ENCODE measurements around the gene SUDS3. TPM values are rescaled to one million over a fixed set of nuclear protein-coding genes. Genes with fewer than 3 reads are reported as not detected.

Gene SUDS3
- total RNA-seq, 1 experiment from 2014 or later: 50.5 TPM

- no TSS peak for BruUV-seq (replicated peaks)
- H3K27me3 Mint-ChIP-seq (ENCODE audit: unreplicated experiment): no peaks in the 10 kb centered on the region
- intact Hi-C loops (cut with micrococcal nuclease; ENCODE audit: unreplicated experiment): loop anchor here (2.0 to 5.0 kb wide), 3 partner anchors 21 to 175 kb away; no protein-coding TSS in a partner anchor
- H3K36me3 Mint-ChIP-seq (ENCODE audit: insufficient read depth, unreplicated experiment): peaks cover 25% of the 10 kb centered on the region
- H3K4me1 Mint-ChIP-seq (ENCODE audit: low read depth, unreplicated experiment): peaks cover 24% of the 10 kb centered on the region
- H3K9me3 Mint-ChIP-seq (ENCODE audit: low read depth, unreplicated experiment): no peaks in the 10 kb centered on the region
- DNase-seq: peak; percentile 58
- peak overlapping the region; percentile 93 for H3K27ac Mint-ChIP-seq (ENCODE audit: unreplicated experiment)
- peak overlapping the region; percentile 74 for H3K4me3 Mint-ChIP-seq (ENCODE audit: low read depth, unreplicated experiment)
- CTCF ChIA-PET: interaction anchor here (0.7 to 2.7 kb wide), 7 partner anchors 16 to 249 kb away, joined by 3 to 12 read pairs (median 3); partner anchors contain the start of genes SUDS3 and TAOK3
- TF ChIP-seq CTCF (IDR thresholded peaks at IDR 0.05; ENCODE audit: unreplicated experiment): no peak
Observed at GRCh38 chr12:118357257-118358007, 18.9 kb upstream of the SUDS3 start.

DNA sequence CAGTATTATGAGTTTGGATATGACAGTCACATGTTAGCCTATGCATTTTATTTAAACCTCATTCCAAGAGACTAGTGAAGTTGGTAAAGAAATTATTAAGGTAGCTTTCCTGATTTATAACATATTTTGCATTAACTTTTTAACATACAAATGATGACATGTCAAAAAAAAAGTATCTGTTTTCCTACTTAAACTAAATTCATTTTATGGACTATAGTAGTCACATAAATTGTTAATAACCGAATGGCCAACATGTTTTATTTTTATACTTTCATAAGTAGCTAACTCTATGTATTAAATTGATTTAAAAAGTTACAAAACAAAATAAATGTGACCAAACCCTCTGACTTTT lies 18.4 kb upstream of the SUDS3 start:
- no TSS peak for BruUV-seq (replicated peaks)
- Mint-ChIP-seq H3K36me3 (ENCODE audit: insufficient read depth, unreplicated experiment) (peaks cover 25% of the 10 kb centered on the region), H3K4me3 (ENCODE audit: low read depth, unreplicated experiment) (peak overlapping the region; percentile 74), H3K27ac (ENCODE audit: unreplicated experiment) (peak overlapping the region; percentile 93), H3K27me3 (ENCODE audit: unreplicated experiment) (no peaks in the 10 kb centered on the region), H3K4me1 (ENCODE audit: low read depth, unreplicated experiment) (peaks cover 24% of the 10 kb centered on the region), H3K9me3 (ENCODE audit: low read depth, unreplicated experiment) (no peaks in the 10 kb centered on the region)
- CTCF ChIA-PET: interaction anchor here (0.7 to 2.7 kb wide), 4 partner anchors 15 to 249 kb away, joined by 3 to 12 read pairs (median 3); partner anchors contain the start of gene TAOK3
- TF ChIP-seq CTCF (IDR thresholded peaks at IDR 0.05; ENCODE audit: unreplicated experiment): no peak
- no peak for DNase-seq
- intact Hi-C loops (cut with micrococcal nuclease; ENCODE audit: unreplicated experiment): loop anchor here (5.0 kb wide), 1 partner anchor 176 kb away; no protein-coding TSS in a partner anchor

DNA sequence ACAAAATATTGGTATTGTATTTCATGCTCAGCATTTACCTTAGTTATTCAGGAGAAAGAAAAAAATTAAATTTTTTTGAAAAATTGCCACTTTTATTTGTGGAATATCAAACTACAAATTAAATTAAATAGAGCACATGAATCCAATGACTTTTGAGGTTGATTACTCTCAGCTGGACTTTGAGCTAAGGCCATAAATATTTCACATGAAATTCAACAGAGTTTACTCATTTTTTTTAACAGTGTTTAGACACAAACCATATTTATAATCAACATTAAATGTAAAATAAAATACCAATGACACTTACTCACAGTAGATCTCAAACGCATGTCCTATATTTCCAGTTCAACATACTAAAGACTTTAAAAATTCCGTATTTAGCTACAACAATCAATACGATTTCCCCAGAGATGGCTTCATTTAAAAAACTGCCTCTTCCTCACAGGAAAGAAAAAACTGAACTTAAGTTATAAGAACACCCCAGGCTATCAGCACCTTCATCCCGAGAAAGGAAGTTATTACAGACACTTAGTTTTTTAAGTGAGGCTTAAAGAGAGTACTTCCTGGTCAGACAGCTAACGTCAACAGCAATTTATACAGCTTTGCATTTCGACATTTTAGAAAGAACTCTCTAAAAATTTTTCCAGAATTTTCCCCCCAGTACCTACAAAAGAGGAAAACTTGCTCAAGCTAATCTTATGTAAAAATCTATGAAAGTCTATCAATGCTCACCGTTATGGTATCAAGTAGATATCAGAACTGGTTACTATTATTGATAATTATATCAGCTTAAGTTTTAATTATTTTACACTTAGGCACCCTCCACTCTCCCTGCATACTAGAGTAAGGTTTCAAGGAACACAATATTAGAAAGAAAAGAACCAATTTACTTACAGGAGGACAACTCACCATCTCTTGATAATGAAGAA lies 17.5 kb upstream of the SUDS3 start:
- no peaks in the 10 kb centered on the region for H3K27me3 Mint-ChIP-seq (ENCODE audit: unreplicated experiment)
- TSS peak; percentile 67 for BruUV-seq (replicated peaks)
- H3K4me1 Mint-ChIP-seq (ENCODE audit: low read depth, unreplicated experiment): peaks cover 24% of the 10 kb centered on the region
- H3K9me3 Mint-ChIP-seq (ENCODE audit: low read depth, unreplicated experiment): no peaks in the 10 kb centered on the region
- intact Hi-C loops (cut with micrococcal nuclease; ENCODE audit: unreplicated experiment): loop anchor here (5.0 kb wide), 1 partner anchor 177 kb away; no protein-coding TSS in a partner anchor
- peak overlapping the region; percentile 74 for H3K4me3 Mint-ChIP-seq (ENCODE audit: low read depth, unreplicated experiment)
- CTCF ChIA-PET: interaction anchor here (0.6 to 2.7 kb wide), 3 partner anchors 14 to 215 kb away, joined by 3 to 12 read pairs (median 12); partner anchors contain the start of genes SUDS3 and TAOK3
- no peak for TF ChIP-seq CTCF (IDR thresholded peaks at IDR 0.05; ENCODE audit: unreplicated experiment)
- H3K36me3 Mint-ChIP-seq (ENCODE audit: insufficient read depth, unreplicated experiment): peaks cover 25% of the 10 kb centered on the region
- peak overlapping the region; percentile 93 for H3K27ac Mint-ChIP-seq (ENCODE audit: unreplicated experiment)
- DNase-seq: no peak

GRCh38 chr12:118359541-118359915 lies 16.8 kb upstream of the SUDS3 start:
- Mint-ChIP-seq H3K36me3 (ENCODE audit: insufficient read depth, unreplicated experiment) (peaks cover 25% of the 10 kb centered on the region), H3K27me3 (ENCODE audit: unreplicated experiment) (no peaks in the 10 kb centered on the region), H3K4me3 (ENCODE audit: low read depth, unreplicated experiment) (peak overlapping the region; percentile 74), H3K4me1 (ENCODE audit: low read depth, unreplicated experiment) (peaks cover 24% of the 10 kb centered on the region), H3K27ac (ENCODE audit: unreplicated experiment) (peak overlapping the region; percentile 93), H3K9me3 (ENCODE audit: low read depth, unreplicated experiment) (no peaks in the 10 kb centered on the region)
- intact Hi-C loops (cut with micrococcal nuclease; ENCODE audit: unreplicated experiment): loop anchor here (5.0 kb wide), 1 partner anchor 177 kb away; no protein-coding TSS in a partner anchor
- TF ChIP-seq CTCF (IDR thresholded peaks at IDR 0.05; ENCODE audit: unreplicated experiment): no peak
- CTCF ChIA-PET: interaction anchor here (0.6 to 2.7 kb wide), 5 partner anchors 14 to 514 kb away, joined by 3 to 12 read pairs (median 5); partner anchors contain the start of genes SUDS3 and TAOK3
- no TSS peak for BruUV-seq (replicated peaks)
- peak; percentile 22 for DNase-seq

Measured in Calu3 (cell line).